Thoracic aorta (tissue), 2 donors: ENCODE measurements around the gene VSIG8. TPM values are rescaled to one million over a fixed set of nuclear protein-coding genes. Genes with fewer than 3 reads are reported as not detected.
A peak's percentile ranks its signal among the peaks of the same experiment; 100 is the strongest.

ENCODE experiments used
- ATAC-seq: fragments of 150-250 bp; one replicate; pipeline ENCODE4 v1.8.0; 2017; ENCODE audit warnings: low read depth; ENCODE audit not compliant: insufficient number of reproducible peaks, low FRiP score
- DNase-seq: peaks from one replicate; pipeline ENCODE4 v3.0.0-alpha.2; 2020; ENCODE audit warnings: low spot score
- H3K27ac ChIP-seq, 2 donors: fragments of 200-600 bp; sonication (generic); 1 replicate in 1 of 2; 2 replicates in 1 of 2; pipeline ENCODE4 v1.5.1; 2016; ENCODE audit warnings: mild to moderate bottlenecking in 2 of 2, moderate library complexity in 2 of 2
- H3K27me3 ChIP-seq: fragments of 200-600 bp; sonication (generic); replicated peaks from 2 replicates; pipeline ENCODE4 v1.6.0; 2016; ENCODE audit warnings: mild to moderate bottlenecking; ENCODE audit not compliant: insufficient read depth
- H3K36me3 ChIP-seq: fragments of 200-600 bp; sonication (generic); one replicate; pipeline ENCODE4 v1.5.1; 2016
- H3K4me1 ChIP-seq, 2 donors: fragments of 200-600 bp; sonication (generic); 1 replicate in 1 of 2; 2 replicates in 1 of 2; pipeline versions ENCODE4 v1.5.1 to v1.6.0; 2016; ENCODE audit warnings: low read depth in 2 of 2, mild to moderate bottlenecking in 1 of 2; ENCODE audit not compliant: control insufficient read depth in 1 of 2
- H3K4me3 ChIP-seq: fragments of 200-600 bp; sonication (generic); 2 replicates; pipeline ENCODE4 v1.5.1; 2016; ENCODE audit warnings: mild to moderate bottlenecking
- H3K9me3 ChIP-seq: fragments of 200-600 bp; sonication (generic); 2 replicates; pipeline ENCODE4 v1.5.1; 2016
- CTCF ChIP-seq: fragments of 200-600 bp; sonication (generic); IDR thresholded peaks from one replicate; pipeline ENCODE4 v1.5.1; 2019; ENCODE audit warnings: antibody characterized with exemption
- total RNA-seq, 2 donors: library from RNA; depleted of rRNA; stranded (reverse); fragments of >200 nt; gene quantifications; one replicate each; pipeline versions ENCODE4 v1.1.0 to v1.2.3, GENCODE V29; 2016

VSIG8 gene
- total RNA-seq, 2 donors from 2014 or later, result not detected

GRCh38 chr1:159854116-159854692, 8.3 kb downstream of the VSIG8 start:
- no peaks in the 10 kb centered on the region for H3K9me3 ChIP-seq
- TF ChIP-seq CTCF, result no peak
- H3K4me3 ChIP-seq, result peak overlapping the region; percentile 94
- no peaks in the 10 kb centered on the region for H3K27me3 ChIP-seq
- DNase-seq (peak; percentile 38), ATAC-seq (peak; percentile 48)
- H3K36me3 ChIP-seq, result no peaks in the 10 kb centered on the region
- H3K27ac ChIP-seq, result peak overlapping the region; percentile 94 to 96
- peaks cover 0 to 21% of the 10 kb centered on the region in 2 donors for H3K4me1 ChIP-seq

GRCh38 chr1:159853417-159854115, 8.9 kb downstream of the VSIG8 start:
- DNase-seq (no peak), ATAC-seq (no peak)
- Histone ChIP-seq H3K4me3 (peak overlapping the region; percentile 94), H3K36me3 (no peaks in the 10 kb centered on the region), H3K4me1 (peaks cover 0 to 21% of the 10 kb centered on the region in 2 donors), H3K9me3 (no peaks in the 10 kb centered on the region), H3K27me3 (no peaks in the 10 kb centered on the region), H3K27ac (peak overlapping the region; percentile 94 to 96)
- TF ChIP-seq CTCF, result no peak

GRCh38 chr1:159851407-159851806, 11.1 kb downstream of the VSIG8 start:
- DNase-seq (no peak), ATAC-seq (no peak)
- no peak for TF ChIP-seq CTCF
- Histone ChIP-seq H3K36me3 (no peaks in the 10 kb centered on the region), H3K27me3 (no peaks in the 10 kb centered on the region), H3K27ac (no peak overlapping the region), H3K4me3 (no peak overlapping the region), H3K4me1 (peaks cover 0 to 21% of the 10 kb centered on the region in 2 donors), H3K9me3 (no peaks in the 10 kb centered on the region)

GRCh38 chr1:159849626-159850366, 12.7 kb downstream of the VSIG8 start:
- peaks cover 0 to 10% of the 10 kb centered on the region in 2 donors for H3K4me1 ChIP-seq
- H3K27me3 ChIP-seq, result no peaks in the 10 kb centered on the region
- TF ChIP-seq CTCF, result no peak
- ATAC-seq, result no peak
- no peak overlapping the region for H3K27ac ChIP-seq
- DNase-seq, result no peak
- no peaks in the 10 kb centered on the region for H3K9me3 ChIP-seq
- H3K36me3 ChIP-seq, result no peaks in the 10 kb centered on the region
- no peak overlapping the region for H3K4me3 ChIP-seq

GRCh38 chr1:159848326-159848725, 14.1 kb downstream of the VSIG8 start:
- ATAC-seq (no peak), DNase-seq (no peak)
- Histone ChIP-seq H3K27me3 (no peaks in the 10 kb centered on the region), H3K27ac (no peak overlapping the region), H3K9me3 (no peaks in the 10 kb centered on the region), H3K4me1 (peaks cover 0 to 3% of the 10 kb centered on the region in 2 donors), H3K4me3 (no peak overlapping the region), H3K36me3 (no peaks in the 10 kb centered on the region)
- TF ChIP-seq CTCF, result no peak
